HG03175 (cell line): ENCODE measurements around the gene RPL28.
"Not testable (repeated sequence)": the region's sequence is repeated elsewhere in the genome, so short reads cannot be mapped to it uniquely, and the experiment has no call there.

Experiments used
- ATAC-seq: cut with Tn5 transposase; IDR thresholded peaks from one replicate; pipeline ENCODE4 v1.9.1; 2021; ENCODE audit warnings: mild to moderate bottlenecking, moderate library complexity; ENCODE audit not compliant: unreplicated experiment

Gene RPL28

DNA sequence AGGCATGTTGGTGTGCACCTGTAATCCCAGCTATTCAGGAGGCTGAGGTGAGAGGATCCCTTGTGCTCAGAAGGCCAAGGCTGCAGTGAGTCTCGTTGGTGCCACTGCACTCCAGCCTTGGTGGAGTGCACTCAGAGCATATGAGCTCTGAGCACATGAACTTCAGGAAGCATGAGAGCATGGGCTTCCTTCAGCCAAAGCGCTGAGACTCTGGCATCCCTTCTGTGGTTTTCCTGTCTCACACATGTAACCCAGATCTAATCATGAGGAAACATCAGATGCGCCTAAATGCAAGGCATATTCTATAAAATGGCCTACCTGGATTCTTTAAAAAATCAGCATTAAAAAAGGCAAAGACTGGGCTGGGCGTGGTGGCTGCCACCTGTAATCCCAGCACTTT lies 35.5 kb downstream of the RPL28 start:
- not testable (repeated sequence) for ATAC-seq

DNA sequence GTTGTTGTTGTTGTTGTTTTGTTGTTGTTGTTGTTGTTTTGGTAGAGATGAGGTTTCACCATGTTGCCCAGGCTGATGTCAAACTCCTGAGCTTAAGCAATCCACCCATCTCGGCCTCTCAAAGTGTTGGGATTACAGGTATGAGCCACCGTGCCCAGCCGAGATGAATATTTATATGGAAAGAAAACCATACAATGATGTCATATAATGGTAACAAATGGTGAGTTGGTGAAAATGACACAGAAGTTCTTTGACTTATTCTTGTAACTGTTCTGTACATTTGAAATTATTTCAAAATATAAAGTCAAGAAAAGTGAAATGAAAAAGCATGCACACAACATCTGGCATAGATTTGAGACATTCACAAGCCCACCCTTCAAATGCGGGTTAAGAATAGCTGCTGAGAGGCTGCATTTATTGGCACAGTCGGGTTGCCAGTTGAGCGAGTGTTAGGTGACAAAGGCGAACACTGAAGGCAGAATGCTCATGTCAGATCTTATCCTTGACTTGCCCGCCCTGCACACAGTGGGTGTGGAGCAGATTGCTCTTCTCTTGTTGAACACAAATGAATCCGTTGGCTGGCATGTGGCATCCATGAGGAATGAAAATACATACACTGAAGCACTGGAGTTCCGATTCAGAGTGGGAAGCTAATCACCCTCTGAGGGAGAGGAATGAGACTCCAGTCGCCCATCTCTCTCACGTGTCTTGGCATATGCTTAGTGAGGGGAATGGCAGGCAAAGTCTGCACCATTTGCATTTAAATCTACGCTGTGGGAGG lies 37.7 kb downstream of the RPL28 start:
- ATAC-seq = no peak

- no peak for ATAC-seq
Measured at GRCh38 chr19:55424518-55424917, 38.8 kb downstream of the RPL28 start.

DNA sequence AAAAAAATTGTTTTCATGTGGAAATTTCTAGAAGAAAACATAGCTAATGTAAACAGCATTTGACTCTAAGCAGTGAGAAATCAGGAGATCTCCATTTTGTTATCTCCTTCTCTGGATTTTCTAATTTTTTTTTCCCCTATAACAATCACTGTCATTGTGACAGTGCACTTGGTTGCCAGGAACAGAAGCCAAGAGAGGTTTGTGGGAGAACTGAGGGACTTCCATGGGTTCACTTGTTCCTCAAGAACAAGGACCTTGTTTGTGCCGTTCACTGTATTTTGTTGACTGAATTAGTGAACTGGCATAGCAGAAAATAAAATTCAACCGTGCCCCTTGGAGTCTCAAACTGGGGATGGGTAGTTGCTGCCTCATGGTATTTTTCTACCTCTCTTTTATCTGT lies 40.3 kb downstream of the RPL28 start:
- ATAC-seq = no peak

DNA sequence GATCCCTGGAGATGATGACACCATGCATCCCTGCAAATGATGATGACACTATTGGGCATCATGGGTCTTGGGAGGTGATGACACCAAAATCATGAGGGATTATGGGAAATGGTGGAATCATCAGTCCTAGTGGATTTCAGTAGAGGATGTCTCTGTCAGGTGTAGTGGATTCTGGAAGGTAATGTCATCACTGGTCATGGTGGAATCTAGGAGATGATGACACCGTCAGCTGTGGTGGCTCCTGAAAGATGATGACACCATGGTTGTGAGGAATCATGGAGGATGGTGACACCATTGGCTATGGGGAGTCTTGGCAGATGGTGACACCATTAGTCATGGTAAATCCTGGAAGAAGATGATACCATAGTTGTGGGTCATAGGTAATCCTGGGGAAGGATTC lies 45.5 kb downstream of the RPL28 start:
- no peak for ATAC-seq

DNA sequence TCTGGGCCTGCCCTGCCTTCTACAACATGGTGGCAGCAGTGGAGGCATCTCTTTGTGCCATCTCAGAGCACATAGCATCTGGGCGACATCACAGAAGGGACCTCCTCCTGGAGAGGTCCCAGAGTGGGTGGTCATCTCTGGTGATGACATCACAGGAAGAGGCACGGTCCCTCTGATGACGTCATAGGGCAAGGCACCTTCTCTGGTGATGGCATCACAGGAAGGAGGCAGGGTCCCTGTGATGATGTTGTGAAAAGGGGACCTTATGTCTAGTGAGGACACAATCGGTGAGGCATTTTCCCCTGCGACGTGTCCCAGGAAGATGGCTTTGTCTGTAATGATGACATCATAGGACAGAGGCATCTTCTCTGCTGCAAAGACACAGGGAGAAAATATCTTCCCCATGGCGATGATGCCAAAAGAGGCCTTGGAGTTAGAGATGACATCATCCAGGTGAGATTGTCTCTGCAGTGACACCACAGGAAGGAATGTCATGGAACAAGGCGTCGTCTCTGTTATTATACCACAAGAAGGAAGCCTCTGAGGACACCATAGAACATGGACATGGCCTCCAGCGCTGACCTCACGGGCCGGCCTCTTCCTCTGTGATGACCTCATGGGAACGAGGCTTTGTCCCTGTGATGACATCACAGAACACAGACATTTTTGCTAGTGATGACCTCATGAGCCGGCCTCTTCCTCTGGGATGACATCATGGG lies 46.7 kb downstream of the RPL28 start:
- ATAC-seq = no peak

- no peak for ATAC-seq
Measured at GRCh38 chr19:55433292-55433691, 47.6 kb downstream of the RPL28 start.

- no peak for ATAC-seq
Measured at GRCh38 chr19:55434356-55434919, 48.7 kb downstream of the RPL28 start.

GRCh38 chr19:55435020-55435419 lies 49.3 kb downstream of the RPL28 start:
- no peak for ATAC-seq

GRCh38 chr19:55436847-55437246 lies 51.1 kb downstream of the RPL28 start:
- ATAC-seq = no peak

DNA sequence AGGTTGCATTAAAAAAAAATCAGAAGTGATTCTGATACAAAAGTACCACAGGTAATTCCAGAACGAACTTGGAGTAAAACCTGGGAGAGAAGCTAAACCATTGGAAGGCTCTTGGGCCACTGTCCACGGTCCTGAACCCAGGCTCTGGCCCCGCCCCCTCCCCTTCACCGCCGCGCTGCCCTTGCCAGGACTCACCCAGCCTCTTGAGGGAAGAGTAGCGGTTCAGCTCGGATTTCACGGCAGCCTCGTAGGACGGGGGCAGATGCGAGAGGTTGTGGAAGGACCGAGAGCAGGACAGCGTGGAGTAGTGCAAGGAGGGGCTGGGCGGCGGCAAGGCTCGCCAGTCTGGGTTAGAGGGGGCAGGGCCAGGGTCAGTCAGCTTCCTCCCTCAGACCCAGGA lies 51.7 kb downstream of the RPL28 start:
- no peak for ATAC-seq

DNA sequence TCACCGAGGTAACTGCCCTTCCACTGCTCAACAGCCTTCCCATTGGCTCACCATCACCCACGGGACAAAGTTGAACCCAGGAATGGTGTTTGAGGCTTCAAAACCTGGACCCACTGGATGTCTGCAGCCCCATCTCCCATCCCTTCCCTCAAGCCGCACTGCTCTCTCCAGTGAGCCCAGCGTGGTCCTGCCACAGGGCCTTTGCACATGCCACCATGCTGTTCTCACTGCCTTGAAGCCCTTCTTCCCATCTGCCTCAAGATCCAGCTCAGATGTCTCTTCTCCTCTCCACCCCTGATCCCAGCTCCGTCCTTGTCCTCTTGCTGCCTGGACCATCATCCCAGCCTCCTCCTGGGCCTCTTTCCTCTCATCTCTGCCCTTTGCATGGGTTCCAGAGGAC lies 53.3 kb downstream of the RPL28 start:
- ATAC-seq = no peak

- no peak for ATAC-seq
Measured at GRCh38 chr19:55440411-55441105, 54.8 kb downstream of the RPL28 start.

DNA sequence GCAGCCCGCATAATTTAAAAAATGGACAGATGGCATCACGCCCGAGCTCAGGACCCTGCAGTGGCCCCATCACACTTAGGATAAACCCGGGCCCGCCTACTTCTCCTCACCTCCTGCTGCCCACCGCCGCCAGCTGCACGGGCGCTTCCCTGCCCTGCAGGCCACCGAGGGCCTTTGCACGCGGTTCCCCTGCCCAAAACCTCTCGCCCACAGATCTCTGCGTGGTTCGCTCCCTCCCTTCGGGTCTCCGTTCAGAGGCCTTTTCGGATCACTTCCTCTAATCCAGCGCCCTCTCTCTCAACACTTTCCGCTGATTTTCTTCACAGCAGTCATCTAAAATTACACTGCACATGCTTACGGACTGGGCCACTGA lies 55.6 kb downstream of the RPL28 start:
- no peak for ATAC-seq

DNA sequence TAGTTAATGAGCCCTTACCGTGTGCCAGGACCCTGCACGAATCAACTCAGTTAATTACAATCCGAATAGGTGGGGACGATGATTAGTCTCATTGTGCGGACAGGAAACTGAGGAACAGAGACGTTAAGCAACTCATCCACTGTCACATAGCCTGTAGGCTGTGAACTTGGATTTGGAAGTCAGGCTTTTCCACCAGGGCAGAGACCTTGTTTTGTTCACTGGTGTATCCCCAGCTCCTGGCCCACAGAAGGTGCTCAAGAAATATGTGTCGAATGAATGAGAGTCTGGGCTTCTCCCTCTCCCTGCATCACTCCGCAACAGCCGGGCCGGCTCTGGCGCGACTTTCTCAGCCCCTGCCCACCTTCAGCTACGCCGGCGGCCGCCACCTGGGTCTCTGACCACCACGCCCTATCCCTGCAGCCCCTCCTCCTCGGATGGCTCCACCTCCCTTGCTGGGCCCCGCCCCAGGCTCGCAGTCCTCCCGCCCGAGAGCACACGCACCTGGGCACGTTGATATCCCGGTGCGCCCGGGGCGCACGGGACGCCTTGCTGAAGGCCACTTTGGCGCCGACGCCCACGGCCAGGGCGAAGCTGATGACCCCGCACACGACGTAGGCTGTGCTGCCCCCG lies 56.1 kb downstream of the RPL28 start:
- ATAC-seq = no peak

DNA sequence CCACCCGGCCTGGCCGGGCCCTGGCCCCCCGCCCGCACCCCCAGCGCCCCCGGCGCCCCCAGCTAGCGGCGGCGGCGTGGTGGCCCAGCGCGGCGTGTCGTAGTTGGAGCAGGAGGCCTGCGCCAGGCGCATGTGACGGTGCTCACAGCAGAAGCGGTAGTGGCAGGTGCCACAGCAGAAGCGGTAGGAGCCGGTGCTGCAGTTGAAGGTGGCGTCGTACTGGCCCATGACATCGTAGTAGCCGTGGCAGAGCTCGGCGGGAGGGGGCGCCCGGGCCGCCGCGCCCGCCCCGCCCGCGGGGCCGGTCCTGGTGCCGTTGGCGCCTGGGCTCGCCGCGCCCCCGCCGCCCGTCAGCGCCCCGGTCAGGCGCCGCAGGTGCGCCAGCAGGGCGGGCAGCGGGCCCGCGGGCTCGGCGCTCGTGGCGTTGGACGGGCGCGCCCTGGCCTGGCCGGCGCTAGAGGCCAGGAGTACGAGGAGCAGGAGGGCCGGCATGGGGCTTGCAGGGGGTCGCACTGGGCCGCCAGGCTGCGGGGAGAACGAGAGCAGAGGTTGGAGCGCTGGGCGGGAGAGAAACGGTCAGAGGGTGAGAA lies 56.7 kb downstream of the RPL28 start:
- ATAC-seq = no peak

DNA sequence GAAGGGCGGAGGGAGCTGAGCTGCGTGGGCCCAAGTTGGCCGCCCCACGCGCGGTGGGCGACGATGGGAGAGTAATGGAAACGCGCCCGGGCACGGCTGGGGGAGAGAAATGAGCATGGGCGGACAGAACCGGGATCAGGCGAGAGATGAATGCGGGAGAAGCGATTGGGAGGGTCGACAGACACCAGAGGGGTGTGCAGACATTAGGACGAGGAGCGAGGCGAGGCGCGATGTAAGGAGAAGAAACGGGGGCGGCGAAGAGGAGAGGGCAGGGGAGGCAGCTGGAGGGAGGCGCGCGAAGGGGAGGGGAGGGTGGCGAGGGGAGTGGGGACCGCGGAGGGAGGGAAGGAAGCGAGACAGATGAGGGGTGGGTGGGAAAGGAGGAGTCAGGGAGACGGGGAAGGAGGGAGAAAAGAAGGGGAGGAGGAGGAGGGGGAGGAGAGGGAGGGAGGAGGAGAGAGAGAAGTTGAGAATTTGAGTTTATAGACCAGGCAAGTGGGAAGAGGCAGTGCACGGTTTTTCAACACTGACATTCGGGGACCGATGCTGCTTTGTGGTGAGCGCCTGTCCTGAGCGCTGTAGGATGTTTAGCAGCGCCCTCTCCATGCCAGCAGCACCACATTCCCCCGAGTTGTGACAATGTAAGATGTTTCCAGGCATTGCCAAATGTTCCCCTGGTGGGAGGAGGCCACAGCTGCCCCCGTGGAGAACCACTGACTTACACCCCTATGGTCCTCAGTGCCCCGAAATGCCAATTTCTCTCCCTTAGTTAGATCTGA lies 57.5 kb downstream of the RPL28 start, which contains the start of gene SHISA7:
Gene SHISA7, minus strand, starts transcription at position 256 of the 779 bp plus-strand sequence. CDS start 437 bp downstream, outside the sequence.
- ATAC-seq = no peak

- ATAC-seq = no peak
Measured at GRCh38 chr19:55443824-55444480, 58.2 kb downstream of the RPL28 start.

DNA sequence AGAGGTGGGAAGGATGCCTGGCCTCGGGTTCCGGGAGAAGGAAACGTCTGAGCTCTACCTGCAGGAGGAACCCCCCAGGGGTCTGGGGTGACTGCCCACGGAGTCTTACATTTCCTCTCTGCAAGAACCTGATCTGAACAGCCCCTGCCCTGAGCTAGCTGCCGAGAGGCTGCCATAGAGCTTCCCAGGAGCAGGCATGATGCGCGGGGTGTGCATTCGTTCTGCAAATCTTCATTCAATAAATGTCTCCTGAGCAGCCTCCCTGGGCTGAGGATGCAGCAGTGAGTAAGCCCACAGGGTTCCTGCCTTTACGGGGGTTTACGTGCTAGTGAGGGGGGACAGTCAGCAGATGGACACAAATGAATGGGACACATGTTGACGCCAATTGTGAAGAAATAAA lies 58.9 kb downstream of the RPL28 start:
- no peak for ATAC-seq
